ENCODE measurements around the gene COL18A1. TPM values are rescaled to one million over a fixed set of nuclear protein-coding genes. Genes with fewer than 3 reads are reported as not detected.

COL18A1 gene
- total and polyA plus RNA-seq, 10 donors, result 35.0 to 208 (median 86.4) TPM

- Histone ChIP-seq H3K27me3 (replicated peaks in 1 of 7) (peaks cover 0 to 5% (median 0%) of the 10 kb centered on the region in 7 donors), H3K4me3 (no peak overlapping the region), H3K9me3 (no peaks in the 10 kb centered on the region), H3K4me1 (peaks cover 0 to 16% (median 5%) of the 10 kb centered on the region in 6 donors), H3K36me3 (no peaks in the 10 kb centered on the region), H3K27ac (no peak overlapping the region)
- WGBS, 5 donors, result 69 to 76% (median 74%) methylated on average over 20 to 25 of the region's 25 CpGs
- DNase-seq, result peak; percentile 67
- intact Hi-C loops (cut with DNase I; ENCODE audit: low total_unique reads), result no loop called here
- TF ChIP-seq CTCF (IDR thresholded peaks at IDR 0.05 in 8 of 11, conservative IDR thresholded peaks at IDR 0.05 in 3 of 11), result no peak
- TF ChIP-seq POLR2A (IDR thresholded peaks at IDR 0.05), result no peak
- no peak for TF ChIP-seq POLR2AphosphoS5 (IDR thresholded peaks at IDR 0.05)
These were observed 16.3 kb downstream of the COL18A1 start for GRCh38 chr21:45421071-45421845.

- no peak overlapping the region for H3K4me3 ChIP-seq
- H3K36me3 ChIP-seq, result no peaks in the 10 kb centered on the region
- peaks cover 0 to 5% (median 0%) of the 10 kb centered on the region in 7 donors for H3K27me3 ChIP-seq (replicated peaks in 1 of 7)
- peaks cover 0 to 16% (median 5%) of the 10 kb centered on the region in 6 donors for H3K4me1 ChIP-seq
- intact Hi-C loops (cut with DNase I; ENCODE audit: low total_unique reads), result no loop called here
- peak; percentile 63 for DNase-seq
- no peak overlapping the region for H3K27ac ChIP-seq
- TF ChIP-seq CTCF (IDR thresholded peaks at IDR 0.05 in 8 of 11, conservative IDR thresholded peaks at IDR 0.05 in 3 of 11) (no peak), POLR2A (IDR thresholded peaks at IDR 0.05) (no peak), POLR2AphosphoS5 (IDR thresholded peaks at IDR 0.05) (no peak)
- no peaks in the 10 kb centered on the region for H3K9me3 ChIP-seq
- WGBS, 5 donors, result 87 to 94% (median 93%) methylated on average over 23 to 28 of the region's 28 CpGs
These were observed 17.1 kb downstream of the COL18A1 start for GRCh38 chr21:45421846-45422775.

GRCh38 chr21:45423201-45423955, 18.4 kb downstream of the COL18A1 start:
- H3K9me3 ChIP-seq, result no peaks in the 10 kb centered on the region
- peak; percentile 36 for DNase-seq
- 84 to 94% (median 91%) methylated on average over 15 to 23 of the region's 23 CpGs for WGBS, 5 donors
- no peaks in the 10 kb centered on the region for H3K27me3 ChIP-seq (replicated peaks in 1 of 7)
- peaks cover 0 to 16% (median 3%) of the 10 kb centered on the region in 6 donors for H3K4me1 ChIP-seq
- TF ChIP-seq CTCF (IDR thresholded peaks at IDR 0.05 in 8 of 11, conservative IDR thresholded peaks at IDR 0.05 in 3 of 11) (no peak), POLR2AphosphoS5 (IDR thresholded peaks at IDR 0.05) (no peak), POLR2A (IDR thresholded peaks at IDR 0.05) (no peak)
- no peaks in the 10 kb centered on the region for H3K36me3 ChIP-seq
- intact Hi-C loops (cut with DNase I; ENCODE audit: low total_unique reads), result no loop called here
- no peak overlapping the region for H3K27ac ChIP-seq
- no peak overlapping the region for H3K4me3 ChIP-seq

Measured in spleen (tissue), 11 donors.